ENCODE measurements around the gene DAAM1.

Gene DAAM1

DNA sequence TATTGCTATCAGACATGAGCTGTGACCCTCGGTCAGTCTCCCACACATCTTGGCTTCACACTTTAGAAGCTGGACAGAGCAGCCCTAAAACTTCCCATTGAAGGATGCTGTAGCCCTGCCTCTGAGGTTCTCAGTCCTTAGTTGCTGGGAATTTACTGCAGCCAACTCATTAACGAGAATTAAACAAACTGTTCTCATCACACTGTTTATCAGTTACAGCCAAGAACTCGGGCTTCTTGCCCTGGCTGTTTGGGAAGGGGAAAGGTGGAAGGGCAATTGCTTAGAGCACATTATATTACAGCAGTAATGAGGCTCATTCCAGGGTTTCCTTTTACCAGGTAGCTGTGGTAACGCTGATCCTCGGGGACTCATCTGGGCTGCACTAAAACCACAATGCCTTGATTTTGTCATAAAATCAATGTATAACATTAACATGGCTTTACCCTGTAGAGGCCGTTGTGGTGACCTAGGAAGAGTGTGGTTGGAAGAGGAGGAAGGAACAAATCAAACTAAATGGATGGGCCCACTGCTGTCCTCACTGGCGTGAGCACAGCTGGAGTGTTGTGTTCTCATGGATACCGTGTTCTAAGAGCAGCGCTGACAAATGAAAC is 189.6 kb downstream of the DAAM1 start:
- DNase-seq = peak; percentile 21

DNA sequence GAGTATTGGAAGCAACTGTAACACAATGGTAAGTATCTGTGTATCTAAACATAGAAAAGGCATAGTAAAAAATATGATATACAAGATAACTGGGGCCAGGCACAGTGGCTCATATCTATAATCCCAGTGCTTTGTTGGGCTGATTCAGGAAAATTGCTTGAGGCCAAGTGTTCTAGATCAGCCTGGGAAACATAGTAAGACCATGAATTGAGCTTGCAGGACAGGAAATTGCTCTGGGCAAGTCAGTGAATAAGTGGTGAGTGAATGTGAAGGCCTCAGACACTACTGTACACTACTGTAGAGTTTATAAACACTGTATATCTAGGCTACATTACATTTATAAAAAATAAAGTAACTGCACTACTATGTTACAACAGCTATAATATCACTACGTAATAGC is 201.5 kb downstream of the DAAM1 start:
- DNase-seq = no peak

DNA sequence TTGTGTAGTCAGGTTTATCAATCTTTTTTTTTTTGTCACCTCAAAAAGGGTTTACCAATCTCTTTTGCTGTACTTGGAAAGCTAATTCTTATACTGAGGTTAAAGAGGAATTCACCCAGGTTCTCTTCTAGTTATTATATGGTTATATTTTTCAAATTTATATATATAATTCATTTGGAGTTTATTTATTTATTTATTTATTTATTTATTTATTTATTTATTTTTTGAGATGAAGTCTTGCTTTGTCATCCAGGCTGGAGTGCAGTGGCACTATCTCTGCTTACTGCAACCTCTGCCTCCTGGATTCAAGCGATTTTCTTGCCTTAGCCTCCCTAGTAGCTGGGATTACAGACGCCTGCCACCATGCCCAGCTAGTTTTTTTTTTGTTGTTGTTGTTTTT is 202.9 kb downstream of the DAAM1 start:
- no peak for DNase-seq

DNA sequence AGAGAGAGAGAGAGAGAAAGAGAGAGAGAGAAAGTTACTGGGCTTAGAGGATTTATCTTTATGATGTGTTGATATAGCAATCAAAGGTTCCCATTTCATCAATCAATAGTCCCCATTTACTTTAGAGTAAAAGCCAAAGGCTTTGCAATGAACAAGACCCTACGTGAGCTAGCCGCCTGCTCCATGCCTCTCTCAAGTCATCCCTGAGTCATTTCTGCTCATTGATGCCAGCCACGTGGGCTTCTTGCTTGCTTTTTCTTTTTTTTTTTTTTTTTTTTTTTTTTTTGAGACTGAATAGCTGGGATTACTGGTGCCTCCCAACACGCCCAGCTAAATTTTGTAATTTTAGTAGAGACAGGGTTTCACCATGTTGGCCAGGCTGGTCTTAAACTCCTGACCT is 205.8 kb downstream of the DAAM1 start:
- no peak for DNase-seq

DNA sequence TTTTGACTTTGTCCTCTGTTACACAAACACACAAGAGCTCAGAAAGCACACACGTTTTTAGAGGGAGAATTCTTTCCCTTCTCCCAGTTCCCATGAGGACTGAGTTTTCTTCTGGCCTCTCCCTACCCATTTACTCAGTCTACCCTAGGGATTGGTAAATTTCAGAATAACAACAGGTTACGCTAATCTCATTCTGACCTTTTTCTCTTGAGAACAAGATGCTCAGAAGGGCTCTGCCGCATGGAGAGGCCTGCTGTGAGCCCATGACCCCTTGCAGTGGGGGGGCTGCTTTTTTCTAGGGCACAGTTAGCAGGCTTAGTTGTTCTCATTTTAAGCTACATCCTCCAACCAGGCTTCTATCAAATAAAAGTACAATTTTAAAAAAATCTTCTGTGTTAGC is 207.2 kb downstream of the DAAM1 start:
- no peak for DNase-seq

DNA sequence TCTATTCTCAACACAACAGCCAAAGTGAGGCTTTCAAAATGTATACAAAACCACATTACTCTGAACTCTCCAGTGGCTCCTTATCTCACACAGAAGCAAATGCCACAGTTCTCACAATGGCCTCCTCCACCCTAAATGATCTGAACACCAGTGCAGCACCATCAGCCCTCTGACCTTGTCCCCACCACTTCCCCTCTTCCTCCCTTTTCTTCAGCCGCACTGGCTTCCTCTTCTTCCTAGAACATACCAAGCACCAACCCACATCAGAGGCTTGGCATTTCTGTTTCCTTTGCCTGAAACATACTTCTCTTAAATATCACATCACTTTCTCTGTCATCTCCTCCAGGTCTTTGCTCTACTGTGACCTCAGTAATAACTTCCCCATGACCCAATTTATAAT is 210.4 kb downstream of the DAAM1 start:
- DNase-seq = no peak

DNA sequence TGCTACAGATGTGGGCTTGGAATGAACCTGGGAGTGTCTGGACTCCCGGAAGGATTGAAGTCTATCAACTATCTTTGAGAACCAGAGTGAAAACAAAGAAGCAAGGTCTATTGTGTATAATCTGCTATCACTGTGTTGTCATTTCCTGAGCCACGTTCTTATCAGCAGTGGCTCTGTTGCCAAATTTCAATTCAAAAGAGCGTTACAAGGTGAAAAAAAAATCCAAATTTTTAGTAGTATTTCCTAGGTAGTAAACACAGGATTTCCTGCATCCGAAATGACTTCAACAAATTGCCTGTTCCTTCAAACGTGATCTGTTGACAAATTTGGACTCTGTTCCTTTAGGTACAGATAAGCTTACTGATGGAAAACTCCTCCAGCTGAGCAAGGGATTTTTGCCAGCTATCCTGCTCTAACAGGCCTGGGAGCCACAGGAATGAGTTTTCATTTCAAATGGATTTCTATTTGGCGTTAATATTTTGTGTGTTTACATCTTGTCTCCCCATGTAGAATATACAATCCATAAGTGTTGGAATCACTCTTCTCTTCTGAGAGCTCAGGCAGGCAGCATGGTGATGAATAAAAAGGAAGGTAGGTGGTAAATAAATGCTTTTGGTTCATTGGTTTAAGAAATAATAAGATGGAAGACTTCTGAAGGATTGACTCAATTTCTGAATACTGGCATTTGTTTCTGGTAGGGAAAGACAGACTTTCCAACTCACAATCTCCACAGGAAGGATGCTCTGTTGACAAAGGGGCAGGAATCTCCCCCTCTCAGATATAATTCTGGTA is 218.2 kb downstream of the DAAM1 start:
- no peak for DNase-seq

DNA sequence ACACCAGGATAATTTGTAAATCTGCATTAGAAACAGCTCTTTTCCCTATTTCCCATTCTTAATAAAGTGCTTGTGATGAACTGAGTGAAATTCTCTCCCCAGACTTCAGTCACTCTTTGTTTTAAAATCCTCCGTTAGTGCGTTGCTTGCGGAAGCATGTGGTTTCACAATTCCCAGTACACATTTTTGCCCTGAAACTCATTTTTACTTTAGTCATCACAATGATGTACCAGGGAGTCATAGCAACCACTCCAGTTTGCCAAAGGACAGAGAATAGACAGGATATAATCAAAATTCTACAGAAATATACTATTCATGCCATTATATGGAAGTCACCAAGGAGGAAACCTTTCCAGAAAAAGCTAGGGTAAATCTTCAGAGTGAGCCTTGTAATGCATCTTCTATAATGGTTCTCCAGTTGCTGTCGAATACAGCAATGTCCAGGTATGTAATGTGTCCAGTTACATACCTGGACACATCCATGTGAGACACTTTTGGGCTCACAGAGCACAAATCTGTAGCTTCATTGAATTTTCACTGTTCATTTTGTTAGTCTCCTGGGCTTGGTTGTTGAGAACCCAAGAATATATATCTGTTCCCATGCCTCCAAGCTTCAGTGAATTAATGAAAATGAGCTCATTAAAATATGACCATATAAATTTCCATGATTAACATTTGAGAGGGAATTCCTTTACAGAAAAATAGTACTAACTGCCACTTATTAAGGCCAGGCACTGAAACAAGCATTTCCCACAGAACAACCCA is 219.0 kb downstream of the DAAM1 start:
- no peak for DNase-seq

DNA sequence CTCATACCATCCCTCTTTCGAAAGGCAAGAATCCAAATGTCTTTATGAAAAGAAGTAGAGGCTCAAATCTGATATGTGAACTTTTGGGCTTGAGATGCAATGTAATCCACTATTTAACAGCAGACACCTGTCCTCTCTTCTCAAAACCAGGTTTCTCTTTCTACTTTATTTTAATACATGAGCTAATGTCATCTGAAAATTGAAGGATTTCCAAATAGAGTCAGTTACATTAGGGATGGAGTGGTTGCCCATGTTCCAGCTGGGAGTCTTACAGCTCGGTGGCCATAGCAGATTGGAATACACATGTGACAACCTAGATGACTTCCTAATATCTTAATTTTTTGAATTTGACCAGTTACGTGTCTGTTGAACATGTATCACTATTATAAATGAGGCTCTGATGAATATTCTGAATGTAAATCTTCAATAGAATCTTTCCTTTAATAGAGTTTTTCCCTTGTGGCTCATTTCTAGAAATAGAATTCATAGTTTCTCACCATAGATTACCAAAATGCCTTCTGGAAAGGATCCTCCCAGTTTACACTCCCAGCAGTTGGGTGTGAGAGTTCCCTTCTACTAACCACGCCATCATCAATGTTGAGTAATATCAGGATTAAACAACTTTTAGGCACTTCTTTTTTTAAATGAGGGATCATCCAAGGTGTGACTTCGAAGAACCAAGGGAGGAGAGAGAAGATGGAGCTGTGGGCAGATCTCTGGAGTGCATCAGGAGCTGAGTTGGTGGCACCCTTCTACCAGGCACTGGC is 227.6 kb downstream of the DAAM1 start:
- no peak for DNase-seq

DNA sequence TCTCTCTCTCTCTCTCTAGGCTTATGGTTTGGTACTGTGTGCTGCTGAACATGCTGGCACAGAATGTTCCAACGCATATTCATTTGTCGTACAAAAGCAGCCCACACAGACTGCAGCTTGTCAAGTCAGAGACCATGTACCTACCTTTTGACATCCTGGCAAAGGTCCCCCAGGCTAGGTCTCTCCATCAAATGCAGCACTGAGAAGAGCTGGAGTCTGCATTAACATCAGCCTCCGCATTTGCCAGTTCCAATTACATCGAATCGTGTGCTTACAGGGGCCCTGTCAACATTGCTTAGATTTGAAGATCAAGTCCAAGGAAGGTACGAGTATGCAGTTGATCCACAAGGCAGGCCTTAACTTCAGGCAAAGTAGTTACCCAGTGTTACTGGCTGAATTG is 228.8 kb downstream of the DAAM1 start:
- peak; percentile 54 for DNase-seq

DNA sequence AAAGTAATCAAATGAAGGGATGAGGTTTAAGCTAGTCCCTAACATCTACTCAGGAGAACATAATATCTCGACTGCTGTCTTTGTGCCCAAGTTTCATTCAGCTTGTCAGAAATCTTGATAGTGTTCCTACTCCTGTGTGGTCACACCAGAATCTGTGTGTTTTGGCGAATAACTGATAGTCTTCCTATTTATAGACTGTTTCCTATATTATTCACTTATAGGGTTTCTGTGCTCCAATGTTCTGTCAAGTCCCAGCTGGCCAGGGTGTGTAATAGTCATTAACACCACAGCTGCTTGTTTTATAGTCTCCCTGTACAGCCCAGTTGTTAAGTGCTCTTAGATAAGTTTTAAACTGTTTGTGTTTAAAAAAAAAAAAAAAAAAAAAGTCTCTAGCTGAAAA is 230.8 kb downstream of the DAAM1 start:
- no peak for DNase-seq

All from retina (tissue), 1 donor.